ENCODE measurements around the gene HOXC10.
A peak's percentile ranks its signal among the peaks of the same experiment; 100 is the strongest.

Gene HOXC10

DNA sequence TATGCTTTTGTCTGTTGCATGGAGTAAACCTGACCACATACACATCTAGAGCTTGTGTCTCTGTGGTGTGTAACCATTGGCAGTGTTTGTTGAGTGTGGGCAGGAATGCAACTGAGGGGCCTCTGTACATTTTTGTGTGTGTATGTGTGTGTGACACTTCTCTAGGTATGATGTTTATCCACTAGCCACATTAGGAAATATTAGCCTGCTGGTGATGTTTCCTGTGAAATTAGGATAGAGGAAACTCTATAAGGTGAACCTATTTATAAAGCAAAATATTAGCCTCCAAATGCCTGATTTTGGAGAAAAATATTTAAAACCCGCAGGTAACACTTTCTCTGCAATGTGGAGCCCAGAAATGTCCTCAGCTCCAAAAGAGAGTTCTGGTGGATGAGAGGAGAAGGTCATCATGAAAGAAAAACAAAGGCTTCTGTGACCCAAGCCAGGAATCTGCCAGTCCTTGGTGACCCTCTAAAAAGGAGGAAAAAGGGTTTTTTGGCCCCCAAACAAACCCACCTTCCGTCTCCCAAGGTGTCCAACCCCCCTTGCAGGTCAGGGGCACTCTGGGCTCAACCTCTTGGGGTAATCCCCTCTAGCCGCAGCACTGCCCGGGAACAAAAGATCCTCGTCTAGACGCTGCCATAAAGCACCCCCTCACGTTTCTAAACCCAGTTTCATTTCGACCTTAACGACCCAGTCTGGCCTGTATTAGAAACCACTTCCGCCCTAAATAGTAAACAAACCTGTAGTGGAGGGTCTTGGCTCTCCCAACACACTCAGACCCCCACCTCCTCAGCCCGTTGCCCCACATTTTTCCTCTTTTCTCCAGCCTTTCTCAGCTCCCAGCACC lies 7.1 kb upstream of the HOXC10 start:
- no peak for DNase-seq (ENCODE audit: low spot score)

DNA sequence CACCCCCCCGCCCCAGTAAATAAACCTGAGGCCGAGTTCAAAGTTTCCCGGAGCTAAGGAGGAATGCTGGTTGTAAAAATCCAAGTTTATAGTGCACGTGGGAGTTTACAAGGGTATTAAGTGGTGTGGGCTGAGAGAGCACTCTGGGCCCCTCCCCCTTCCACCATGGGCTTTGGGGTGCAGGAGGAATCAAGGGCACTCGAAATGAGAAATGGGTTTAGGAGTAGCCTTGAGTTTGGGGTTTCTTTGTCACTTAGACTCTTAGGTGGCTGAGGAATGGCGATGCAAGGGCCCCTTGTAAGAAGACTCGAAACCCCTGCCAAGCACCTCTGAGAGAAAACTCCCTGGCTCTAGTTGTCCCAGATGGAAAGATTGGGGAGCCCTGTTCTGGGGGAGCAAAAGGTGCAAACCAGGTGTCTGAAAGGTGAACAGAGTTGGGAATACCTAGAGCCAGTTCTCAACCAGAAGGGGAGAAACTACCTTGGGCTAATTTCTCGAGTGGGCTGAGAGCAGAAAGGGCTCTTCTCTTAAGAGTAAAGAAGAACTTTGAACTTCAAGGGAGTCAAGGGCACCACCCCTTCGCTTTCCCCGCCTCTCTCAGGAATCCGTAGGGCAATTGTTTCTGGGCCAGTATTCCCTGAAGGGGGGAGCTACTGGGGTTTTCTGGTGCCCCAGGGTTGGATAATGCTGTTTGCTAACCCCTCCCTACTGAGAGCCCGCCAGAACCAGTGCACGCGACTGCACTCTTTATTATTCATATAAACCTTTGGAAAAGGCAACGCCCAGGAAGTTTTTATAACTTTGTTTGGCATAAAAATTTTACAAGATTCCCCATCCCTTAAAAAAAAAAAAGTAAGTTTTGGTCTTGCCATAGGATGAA lies 6.2 kb upstream of the HOXC10 start:
- no peak for DNase-seq (ENCODE audit: low spot score)

DNA sequence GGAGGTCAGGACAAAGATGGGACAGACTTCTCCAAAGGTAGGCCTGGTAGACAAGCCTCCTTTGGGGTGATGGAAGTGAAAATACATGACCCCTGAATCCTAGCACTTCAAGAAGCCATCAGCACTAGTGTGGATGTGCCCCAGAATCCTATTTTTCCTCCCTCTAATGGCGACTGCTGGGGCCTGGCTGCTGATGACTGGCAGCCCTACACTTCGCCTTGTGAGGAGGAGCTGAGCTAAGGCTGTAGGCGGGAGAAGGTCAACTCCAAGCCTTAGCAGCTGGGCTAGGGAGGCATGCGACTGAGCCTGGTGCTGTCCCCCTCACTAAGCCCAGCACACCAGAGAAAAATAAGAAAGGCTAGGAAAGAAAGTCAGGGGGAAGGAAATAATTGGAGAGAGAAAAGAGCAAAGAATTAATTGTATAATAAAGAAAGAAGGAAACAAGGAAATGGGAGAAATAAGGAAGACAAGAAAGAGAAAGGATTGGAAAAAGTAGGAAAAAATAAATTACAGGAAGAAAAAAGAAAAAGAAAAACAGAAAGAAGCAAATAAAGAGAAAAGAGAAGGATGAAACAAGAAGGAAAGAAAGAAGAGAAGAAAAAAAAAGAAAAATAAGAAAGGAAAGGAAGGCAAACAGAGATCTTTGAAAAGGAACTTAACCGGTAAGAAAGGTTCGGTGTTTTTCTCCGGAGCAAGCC lies 4.7 kb upstream of the HOXC10 start:
- no peak for DNase-seq (ENCODE audit: low spot score)

DNA sequence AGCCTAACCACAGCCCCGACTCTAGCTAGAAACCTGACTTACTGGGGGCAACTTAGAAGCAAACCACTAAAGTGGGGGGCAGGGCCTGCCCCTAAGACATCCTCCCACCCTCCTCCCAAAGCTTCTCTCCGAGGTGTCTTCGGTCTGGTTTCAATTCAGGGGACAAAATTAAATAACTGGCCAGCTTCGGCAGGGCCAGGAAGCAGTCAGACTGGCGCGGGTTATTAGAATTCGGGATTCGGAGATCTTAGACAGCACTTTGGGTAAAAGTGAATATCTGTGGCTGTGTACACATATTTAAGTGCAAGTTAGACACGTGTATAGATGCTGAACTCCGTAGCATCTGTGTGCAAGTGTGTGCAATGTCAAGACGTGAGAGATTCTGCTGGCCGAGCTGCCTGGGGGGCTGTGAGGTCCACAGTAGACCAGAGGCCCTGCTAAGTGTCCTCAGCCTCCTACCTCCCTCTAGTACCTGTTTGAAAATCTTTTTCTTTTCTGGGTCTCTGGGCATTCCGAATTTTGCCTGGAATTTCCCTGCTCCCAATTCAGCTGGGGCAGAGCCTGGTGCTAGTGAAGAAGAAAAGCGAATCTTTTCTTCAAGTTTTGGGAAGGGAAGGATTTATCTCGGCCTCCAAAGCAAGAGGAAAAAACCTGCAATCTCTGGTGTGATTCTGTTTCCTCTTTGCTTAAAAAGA lies 4.0 kb upstream of the HOXC10 start:
- DNase-seq (ENCODE audit: low spot score): no peak

DNA sequence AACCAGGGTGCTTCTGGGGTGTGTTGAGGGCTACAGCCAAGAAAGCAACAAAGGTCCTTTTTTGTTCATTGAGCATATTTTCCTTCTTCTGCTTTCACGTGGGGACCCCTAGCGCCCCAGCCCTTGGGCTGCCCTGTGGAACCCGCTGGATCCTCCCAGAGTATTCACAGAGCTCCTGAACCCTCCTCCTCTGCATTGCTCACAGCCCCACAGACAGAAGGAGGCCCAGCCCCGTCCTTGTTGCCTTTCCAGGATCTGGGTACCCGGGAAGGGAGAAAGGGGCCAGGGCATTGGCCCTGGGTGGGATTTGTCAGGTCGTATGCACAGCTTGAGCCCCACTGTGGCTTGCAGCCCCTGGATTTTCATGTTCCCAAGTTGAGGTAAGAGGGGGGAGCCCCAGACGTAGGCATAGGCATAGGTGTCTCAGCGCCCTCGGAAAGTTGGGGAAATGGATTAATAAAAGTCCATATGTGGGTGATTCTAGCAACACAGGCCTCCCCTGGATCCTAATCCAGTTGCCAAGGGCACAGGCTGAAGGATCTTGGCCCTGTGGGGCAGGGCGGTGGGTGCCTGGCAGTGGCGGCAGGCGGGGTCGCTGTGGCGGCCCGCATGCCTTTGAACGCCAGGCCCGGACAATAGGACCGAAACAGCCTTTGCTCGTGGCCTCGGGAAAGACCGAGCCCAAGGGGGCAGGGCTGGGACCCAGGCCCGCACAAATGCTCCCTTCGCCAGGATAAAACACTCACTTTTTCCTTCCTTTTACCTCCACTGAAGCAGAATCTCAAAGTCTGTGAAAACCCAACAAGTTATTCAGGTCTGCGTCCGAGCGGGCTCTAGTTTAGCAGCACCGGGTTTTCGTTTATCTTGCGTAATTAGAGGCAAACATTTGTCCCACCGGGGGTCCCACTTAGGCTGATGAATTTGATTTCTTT lies 3.0 kb upstream of the HOXC10 start:
- DNase-seq (ENCODE audit: low spot score): no peak

DNA sequence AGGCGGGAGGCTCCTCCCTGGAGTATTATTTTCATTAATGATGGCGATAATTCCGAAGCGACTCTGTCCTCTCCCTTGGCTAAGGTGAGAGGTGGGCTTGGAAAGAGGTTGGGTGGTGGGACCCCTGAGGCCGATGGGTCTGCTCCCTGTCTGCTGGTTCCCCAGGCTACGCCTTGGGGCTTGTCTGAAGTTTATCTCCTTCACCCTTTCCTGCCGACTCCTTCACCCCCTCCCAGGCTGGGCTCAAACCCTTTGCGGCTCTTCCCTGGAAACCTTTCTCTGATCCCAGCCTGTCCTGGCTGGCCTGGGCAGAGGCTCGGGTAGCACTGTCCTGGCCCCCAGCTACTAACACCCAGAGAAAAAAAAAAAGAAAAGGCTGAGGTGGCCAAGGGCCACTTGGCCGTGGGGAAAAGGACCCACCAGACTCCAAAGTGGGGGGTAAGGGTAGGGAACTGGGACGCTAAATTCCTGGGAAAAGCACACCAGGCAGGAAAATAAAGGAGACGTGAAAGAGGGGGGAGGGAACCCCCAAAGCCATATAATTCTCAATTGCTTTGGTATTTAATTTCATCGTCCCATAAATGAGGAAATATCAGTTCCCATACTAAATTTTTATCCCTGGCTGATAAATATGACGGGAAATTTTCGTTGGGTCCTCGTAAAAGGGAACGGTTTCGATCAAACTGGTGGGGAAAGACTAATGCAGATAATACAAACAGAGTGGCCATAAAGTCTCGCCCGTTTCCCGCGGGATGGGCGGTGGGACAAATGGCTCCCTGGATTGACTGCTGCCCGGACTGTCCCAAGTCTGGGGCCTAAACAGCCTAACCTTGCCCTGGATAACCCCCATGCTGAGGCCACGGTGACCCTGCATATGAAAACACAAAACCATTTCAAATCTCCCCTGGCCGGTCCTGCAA lies 2.0 kb upstream of the HOXC10 start:
- no peak for DNase-seq (ENCODE audit: low spot score)

DNA sequence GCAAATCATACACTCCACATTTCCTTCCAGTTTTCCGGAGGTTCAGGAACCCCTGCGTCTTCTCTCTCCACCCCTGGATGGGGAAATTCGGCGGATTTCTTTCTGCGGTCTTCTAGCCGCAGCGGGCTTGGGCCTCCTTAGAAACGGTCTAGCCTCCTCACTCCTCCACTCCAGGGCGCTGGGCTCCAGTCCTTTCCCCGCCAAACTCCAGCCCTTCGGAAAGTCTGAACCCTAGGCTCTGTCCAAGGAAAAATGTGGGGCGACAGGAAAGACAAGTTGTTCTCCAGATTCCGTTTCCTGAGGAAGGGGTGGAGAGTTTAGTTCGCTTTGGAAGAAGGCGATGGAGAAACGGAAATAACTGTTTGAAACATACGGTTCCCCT lies 1.4 kb upstream of the HOXC10 start:
- DNase-seq (ENCODE audit: low spot score): no peak

DNA sequence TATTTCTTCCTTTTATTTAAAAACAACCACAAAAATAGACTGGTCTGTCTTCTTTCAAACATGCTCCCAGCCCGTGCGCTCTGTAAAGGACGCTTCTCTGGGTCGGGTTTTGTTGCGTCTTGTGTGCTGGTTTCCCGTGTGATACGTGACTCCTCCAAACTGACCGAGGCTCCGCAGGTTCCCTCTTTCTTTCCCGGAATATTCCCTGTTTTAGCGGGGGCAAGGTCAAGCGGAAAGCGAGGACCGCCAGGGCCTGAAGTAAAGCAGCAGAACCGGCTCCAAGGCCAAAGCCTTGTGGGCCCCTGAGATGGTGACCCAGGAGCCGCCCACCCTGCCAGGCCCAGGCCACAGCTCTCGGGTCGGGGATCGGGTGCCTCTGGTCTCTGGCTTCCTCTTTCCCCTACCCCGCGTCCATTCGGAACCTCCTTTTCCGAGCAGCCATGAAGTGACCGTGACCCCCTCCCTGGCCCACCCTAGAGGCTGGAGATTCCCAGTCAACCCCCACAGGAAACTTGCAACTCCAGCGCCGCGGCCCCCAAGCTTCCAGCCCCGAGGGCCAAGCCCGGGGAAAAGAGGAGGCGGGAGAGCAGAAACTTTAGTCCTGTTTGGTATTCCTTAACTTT lies 885 bp upstream of the HOXC10 start:
- DNase-seq (ENCODE audit: low spot score): no peak

DNA sequence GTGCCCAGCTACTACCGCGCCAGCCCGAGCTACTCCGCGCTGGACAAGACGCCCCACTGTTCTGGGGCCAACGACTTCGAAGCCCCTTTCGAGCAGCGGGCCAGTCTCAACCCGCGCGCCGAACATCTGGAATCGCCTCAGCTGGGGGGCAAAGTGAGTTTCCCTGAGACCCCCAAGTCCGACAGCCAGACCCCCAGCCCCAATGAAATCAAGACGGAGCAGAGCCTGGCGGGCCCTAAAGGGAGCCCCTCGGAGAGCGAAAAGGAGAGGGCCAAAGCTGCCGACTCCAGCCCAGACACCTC lies 697 bp downstream of the HOXC10 start:
- DNase-seq (ENCODE audit: low spot score): no peak

DNA sequence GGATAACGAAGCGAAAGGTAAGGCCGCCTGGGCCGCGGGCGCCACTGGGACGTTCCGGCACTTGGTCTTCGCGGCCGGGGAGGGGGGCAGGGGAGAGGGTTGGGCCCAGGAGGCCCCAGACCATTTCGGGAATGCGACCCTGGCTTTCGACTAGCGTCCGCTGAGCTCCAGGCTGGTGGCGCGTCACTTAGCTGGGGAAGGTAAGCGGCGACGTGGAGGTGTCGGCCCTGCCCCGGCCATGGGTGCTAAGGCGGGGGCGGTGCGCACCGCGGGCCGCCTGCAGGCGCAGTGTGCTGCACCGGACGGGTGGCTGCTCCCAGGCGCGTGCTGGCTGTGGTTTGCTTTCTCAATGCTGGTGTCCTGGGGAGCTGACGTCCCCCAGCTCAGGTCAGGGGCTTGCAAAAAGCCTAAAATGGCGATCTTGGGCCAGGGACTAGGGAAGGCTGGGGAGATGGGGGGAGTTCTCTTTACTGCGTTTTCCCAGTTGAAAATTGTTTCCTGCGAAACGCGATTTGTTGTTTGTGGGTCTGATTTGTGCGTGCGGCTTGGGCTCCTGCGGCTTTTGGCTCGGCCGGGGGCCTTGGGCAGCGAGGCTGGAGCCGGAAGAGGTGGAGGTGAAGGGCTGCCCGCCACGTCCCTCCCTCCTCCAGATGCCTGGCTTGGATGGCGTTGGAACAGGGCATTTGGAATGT lies 1.2 kb downstream of the HOXC10 start:
- DNase-seq (ENCODE audit: low spot score): no peak

DNA sequence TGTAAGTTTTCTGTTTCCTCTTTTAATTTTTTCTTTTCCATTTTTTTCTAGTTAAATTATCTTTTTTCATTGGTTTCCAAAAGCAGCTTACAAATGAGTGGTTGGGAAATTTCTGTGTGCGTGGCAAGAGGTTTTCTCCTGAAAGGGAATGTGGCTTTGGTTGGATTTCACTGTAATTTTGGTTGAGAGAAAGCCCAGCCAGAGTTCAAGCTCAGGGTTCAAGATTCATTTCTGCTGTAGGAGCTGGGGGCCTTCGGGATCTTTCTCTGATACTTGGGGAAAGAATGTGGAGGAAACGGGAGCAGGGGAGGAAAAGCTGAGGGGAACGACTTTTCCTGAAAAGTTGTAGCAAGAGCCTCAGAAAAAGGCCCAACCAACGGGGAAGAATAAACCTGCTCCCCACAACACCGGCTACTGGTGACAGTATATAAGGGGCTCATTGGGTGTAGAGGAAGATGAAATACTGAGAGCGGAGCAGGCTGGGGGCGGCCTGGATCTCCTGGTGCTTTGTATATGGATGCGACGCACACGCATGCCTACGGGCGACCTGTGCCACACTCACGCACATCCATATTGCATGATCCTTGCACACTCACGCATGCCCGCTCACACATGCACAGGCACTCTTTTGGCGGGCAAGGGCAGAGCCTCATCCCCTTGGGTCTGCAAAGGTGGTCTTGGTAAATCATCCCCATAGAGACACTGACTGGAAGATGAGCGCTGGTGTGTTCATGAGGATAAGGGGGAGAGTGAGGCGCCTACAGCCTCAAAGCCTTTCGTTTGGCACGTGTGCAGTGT lies 1.9 kb downstream of the HOXC10 start:
- no peak for DNase-seq (ENCODE audit: low spot score)

DNA sequence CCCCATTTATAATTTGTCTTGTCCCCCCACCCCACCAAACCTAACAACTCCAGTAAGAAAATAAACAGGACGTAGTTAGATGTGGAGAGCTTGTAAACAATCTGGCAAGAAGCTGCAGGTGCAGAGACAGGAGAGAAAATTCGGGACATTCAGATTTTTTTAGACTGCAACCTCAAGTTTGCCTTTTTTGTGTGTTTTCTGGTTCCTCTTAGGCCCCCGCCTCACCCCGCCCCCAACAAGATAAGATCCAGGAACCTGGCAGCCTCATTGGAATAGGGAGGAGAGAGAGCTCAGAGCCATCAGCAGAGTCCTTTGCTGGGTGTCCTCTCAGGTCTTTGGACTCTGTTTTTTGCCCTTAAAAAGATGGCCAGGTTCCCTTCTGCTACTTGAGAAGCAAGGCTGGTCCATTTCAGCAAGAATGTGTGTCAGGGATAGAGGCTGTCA lies 2.9 kb downstream of the HOXC10 start:
- no peak for DNase-seq (ENCODE audit: low spot score)

DNA sequence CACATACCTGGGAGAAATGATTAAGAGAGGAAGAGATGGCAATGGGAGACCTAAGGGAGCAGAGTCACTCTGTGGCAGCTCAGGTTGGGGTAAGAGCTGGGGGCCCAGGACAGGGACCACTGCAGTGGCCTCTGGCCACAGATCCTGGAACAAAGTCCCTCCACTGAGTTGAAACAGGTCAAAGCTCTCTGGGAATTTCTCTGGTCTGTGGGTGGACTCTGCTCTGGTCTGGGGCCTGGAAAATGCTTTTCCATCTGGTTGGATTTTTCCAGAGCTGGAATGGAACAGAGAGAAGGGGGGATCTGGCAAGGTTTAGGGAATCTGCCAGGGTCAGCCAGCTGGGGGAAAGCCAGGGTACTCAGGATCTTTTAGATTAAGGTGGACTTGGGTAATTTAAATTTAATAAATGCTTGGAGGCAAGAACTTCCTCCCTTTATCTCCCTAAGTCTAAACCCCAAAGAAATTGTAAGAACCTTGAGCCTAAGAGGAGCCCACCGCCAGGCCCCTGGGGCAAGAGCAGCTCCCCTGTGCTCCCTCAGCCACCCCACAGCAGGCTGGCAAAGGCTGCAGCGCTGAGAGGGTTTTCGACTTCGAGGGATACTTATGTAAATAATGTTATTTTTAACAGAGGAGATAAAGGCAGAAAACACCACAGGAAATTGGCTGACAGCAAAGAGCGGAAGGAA lies 3.7 kb downstream of the HOXC10 start:
- DNase-seq (ENCODE audit: low spot score): no peak

DNA sequence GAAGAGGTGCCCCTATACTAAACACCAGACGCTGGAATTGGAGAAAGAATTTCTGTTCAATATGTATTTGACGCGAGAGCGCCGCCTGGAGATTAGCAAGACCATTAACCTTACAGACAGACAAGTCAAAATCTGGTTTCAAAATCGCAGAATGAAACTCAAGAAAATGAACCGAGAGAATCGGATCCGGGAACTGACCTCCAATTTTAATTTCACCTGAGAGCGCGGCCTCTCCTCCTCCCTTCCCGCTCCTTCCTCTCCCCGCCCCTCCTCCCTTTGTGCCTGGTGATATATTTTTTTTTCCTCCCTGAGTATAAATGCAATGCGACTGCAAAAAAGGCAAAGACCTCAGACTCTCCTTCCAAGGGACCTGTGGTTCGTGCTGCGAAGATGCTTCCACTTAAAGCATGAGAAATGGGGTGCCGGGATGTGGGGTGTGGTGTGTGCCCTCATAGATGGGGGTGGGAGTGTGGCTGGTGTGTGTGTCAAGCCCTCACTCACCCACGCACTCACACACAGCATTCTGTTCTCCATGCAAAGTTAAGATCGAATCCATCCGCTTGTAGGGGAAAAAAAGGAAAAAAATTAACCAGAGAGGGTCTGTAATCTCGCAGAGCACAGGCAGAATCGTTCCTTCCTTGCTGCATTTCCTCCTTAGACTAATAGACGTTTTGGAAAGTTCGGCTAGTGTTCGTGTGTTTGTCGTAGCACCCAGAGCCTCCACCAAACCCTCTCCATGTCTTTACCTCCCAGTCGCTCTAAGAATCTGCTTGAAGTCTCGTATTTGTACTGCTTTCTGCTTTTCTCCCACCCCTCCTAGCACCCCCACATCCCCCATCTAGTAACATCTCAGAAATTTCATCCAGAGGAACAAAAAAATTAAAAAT lies 4.5 kb downstream of the HOXC10 start:
- peak; percentile 15 for DNase-seq (ENCODE audit: low spot score)

DNA sequence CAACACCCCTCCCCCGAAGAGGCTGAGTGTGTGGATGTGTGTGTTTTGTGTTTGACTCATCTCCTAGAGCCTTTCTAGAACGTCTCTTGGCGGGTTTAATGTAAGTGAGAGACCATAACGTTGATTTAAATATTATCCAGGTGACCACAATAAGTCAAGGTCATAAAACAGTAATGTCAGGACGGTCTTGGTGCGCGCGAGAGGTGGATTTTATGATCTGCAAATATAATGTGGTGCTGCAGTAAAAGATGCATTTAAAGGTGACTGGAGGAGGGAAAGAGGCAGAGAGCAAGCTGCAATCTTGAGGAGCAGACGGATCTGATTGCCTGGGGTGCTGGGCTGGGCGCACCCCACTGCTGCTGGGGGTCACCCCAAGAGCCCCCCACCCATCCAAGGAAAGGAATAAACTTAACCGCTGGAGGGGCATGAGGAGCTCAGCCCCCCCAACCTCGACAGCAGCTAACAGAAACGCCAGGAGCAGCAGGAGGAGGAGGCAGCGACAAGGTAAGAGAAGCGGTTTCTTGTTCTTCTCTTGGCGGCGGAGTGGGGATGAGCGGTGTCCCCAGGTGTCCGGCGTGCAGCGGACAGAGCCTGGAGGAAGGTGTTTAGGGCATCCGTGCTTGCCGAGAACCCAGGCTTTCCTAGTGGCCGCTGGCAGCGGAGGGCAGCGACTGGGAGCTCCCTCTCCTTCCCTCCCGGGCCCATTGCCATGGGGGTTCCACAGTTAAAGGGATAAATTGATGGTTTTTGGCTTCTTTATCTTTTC lies 5.5 kb downstream of the HOXC10 start:
- no peak for DNase-seq (ENCODE audit: low spot score)

DNA sequence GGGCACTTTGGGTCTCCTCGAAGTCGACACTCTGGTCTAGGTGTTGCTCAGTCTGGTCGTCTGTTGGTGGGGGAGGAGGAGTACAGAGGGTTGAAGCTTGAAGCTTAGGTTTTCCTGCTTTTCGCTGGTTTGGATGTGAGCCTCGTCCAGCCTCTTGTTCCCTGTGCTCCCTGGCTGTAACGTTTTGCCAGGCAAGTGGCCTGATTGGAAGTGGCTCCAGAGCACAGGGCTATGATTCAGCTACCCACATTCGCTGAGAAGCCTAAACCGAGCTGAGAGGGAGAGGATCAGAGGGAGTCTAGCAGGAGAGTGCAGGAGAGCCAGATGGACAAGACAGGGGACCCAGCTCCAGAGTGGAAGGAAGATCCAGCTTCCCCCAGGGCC lies 6.1 kb downstream of the HOXC10 start:
- DNase-seq (ENCODE audit: low spot score): no peak
